Fibroblast of skin of right quadriceps (primary cell): ENCODE results near the gene EEF1AKMT2.
"Not testable (repeated sequence)": the region's sequence is repeated elsewhere in the genome, so short reads cannot be mapped to it uniquely, and the experiment has no call there.

Experiments
- DNase-seq: peaks from one replicate; pipeline ENCODE4 v3.0.0-alpha.2; 2013

EEF1AKMT2 gene

GRCh38 chr10:124791547-124792348, at the start of gene EEF1AKMT2:
Gene EEF1AKMT2 (minus strand): TSS chr10:124791887. CDS start chr10:124791833, 54 bp downstream.
- peak; percentile 87 for DNase-seq

- DNase-seq = no peak
These were observed 46.0 kb upstream of the EEF1AKMT2 start for GRCh38 chr10:124837687-124838086.

GRCh38 chr10:124831116-124831515, 39.4 kb upstream of the EEF1AKMT2 start:
- no peak for DNase-seq

GRCh38 chr10:124830445-124830844, 38.8 kb upstream of the EEF1AKMT2 start:
- DNase-seq = no peak

GRCh38 chr10:124829447-124830115, 37.9 kb upstream of the EEF1AKMT2 start:
- DNase-seq = no peak

DNA sequence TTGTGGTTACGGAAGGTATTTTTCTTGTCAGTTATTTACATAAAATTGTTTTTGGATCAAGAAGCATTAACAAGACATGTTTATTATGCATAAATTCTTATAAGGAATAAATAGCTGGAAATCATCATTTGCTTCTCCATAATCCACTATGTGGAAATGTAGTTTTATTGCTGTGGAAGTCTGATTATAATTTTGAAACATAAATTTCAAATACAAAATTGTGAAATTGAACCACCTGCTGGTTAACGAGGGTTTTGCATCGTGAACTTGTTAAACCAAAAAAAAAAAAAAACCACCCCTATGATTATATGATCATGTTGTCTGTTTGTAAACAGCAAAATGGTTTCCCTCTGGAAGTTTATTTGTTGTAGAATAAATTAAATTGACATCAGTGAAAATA, 35.8 kb upstream of the EEF1AKMT2 start:
- DNase-seq = peak; percentile 10

DNA sequence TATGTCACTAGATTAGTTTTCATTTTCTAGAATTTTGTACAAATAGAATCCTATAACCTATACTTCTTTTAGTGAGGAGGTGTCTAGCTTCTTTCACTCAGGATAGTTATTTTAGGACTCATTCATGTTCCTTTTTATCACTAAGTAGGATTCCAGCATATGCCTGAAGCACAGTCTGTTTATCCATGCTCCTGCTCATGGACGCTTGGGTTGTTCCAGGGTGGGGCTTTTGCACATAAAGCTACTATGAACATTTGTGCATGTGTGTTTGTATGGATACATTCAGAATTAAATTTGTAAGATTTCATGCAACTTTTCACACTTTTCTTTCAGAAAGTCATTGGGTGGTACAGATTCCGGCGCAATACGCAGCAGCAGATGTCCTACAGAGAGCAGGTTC, 34.6 kb upstream of the EEF1AKMT2 start:
- no peak for DNase-seq

GRCh38 chr10:124825702-124826101, 34.0 kb upstream of the EEF1AKMT2 start:
- no peak for DNase-seq

GRCh38 chr10:124824932-124825331, 33.2 kb upstream of the EEF1AKMT2 start:
- DNase-seq = not testable (repeated sequence)

DNA sequence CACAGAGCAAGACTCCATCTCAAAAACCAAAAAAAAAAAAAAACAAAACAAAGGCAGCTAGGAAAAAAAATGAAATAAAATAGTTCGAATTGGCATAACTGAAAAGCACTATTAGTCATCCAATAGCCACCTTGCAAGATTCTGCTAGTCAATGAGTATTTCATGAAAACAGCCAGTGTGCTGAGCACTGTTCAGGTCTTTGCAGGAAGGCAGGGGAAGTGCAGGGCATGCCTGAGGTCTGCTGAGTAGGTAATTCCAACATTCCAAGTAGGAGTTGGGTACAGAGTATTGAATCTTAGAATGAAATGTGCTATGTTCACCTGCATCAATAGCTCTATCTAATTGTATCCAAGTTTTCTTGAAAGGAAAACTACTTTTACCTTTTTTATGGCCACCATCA, 32.8 kb upstream of the EEF1AKMT2 start:
- no peak for DNase-seq

GRCh38 chr10:124821520-124821919, 29.8 kb upstream of the EEF1AKMT2 start:
- no peak for DNase-seq

GRCh38 chr10:124820121-124820520, 28.4 kb upstream of the EEF1AKMT2 start:
- DNase-seq = no peak

DNA sequence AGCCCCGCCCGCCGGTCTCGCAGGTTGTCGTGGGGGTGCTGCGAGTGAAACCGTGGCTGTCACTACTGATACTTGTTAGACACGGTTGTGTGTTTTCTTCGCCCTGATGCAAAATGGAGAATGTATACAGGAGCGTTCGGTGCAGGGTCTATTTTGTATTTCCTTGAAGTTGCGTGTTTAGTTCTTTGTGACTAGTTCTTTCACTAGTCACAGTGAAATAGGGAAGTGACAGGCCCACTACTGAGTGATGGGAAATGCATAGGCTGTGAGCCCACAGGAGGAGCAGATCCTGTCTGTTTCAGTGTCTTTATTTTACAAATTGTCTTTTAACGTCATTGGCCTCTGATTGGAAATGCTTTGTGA, 10.6 kb upstream of the EEF1AKMT2 start:
- DNase-seq = no peak

- DNase-seq = no peak
These were observed 7.5 kb upstream of the EEF1AKMT2 start for GRCh38 chr10:124799211-124799610.

DNA sequence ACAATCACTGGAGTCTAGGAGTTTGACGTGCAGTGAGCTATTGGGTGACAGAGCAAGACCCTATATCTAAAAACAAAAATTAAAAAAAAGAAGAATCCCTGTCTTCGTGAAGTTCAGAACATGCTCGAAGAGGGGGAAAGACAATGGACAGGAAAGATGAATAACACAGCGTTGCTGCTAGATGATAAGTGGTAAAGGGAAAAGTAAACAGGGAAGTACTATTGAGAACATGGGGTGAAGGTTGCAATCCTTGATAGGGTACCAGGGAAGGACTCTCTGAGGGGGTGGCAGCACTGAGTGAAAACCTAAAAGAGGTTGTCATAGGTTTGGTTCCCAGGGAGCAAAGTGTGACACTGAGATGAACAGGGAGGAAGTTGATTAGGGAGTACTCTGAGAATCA, 7.1 kb upstream of the EEF1AKMT2 start:
- DNase-seq = no peak

- DNase-seq = no peak
These were observed 6.7 kb upstream of the EEF1AKMT2 start for GRCh38 chr10:124798364-124798763.

DNA sequence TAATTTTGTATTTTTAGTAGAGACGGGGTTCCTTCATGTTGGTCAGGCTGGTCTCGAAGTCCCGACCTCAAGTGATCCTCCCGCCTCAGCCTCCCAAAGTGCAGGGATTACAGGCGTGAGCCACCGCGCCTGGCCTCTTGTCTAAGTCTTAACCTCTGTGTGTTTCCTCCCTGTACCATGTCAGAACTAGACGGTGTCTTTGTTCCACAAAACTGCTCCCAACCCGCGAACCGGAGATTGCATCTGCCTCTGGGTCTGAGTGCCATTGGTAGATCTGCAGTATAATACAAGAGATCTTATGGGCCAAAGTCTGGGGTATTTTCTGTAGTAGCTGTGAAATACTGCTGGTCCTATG, 1.3 kb upstream of the EEF1AKMT2 start:
- no peak for DNase-seq

DNA sequence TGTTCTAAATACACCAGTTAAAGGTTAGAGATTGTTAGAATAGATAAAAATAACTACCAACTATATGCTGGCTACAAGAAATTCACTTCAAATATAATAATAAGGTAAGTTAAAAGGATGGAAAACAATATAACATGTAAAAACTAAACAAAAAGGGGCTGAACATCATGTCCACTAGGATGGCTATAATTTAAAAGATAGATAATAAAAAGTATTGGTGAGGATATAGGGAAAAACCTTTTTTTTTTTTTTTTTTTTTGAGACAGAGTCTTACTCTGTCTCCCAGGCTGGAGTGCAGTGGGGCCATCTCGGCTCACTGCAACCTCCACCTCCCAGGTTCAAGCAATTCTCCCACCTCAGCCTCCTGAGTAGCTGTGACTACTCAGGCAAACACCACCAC, 8.8 kb downstream of the EEF1AKMT2 start:
- not testable (repeated sequence) for DNase-seq

DNA sequence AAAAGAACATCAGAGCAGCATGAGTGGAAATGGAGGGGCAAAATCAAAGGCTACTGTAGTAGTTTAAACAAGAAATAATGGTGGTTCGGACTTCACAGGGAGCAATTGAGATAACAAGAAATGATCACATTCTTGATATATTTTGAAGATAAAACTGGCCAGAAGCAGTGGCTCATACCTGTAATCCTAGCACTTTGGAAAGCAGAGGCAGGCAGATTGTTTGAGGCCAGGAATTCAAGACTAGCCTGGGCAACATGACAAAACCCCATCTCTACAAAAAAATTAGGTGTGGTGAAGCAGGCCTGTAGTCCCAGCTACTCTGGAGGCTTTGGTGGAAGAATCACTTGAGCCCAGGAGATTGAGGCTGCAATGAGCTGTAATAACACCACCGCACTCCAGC, 22.9 kb downstream of the EEF1AKMT2 start:
- DNase-seq = no peak

DNA sequence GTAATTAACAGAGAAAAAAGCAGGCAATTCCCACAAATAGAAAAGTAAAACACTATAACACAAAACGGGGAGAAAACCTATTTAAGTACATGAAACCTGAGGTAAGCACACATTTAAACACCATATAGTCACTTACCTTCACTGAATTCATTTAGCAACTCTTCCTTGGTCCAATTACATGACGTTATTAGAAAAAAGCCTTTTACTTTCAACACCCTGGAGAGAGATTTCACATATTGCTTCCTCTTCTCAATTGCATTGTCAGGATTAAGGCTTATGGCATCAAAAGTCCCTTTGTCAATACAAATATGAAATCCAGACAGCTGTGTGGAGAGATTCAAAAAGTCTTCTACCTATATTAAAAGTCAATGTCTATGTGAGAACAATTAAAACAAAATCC, 26.4 kb downstream of the EEF1AKMT2 start:
- no peak for DNase-seq

DNA sequence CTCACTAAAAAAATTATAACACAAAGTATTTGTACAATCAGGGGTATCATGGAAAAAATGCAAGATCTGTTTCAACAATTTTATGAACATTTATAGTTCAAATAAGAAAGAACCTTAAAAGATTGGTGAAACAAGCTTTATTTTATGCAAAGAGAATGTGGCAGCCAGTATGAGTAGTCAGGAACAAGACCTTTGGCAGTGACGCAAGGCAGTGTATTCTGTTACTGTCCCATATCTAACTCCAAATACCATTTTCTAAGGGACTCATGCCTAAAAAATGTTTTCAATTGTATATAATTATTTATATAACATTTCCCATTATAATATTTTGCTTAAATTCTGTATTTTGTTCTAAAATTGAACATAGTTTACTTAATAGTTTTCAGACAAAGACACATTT, 28.4 kb downstream of the EEF1AKMT2 start:
- no peak for DNase-seq

- DNase-seq = no peak
These were observed 29.4 kb downstream of the EEF1AKMT2 start for GRCh38 chr10:124762281-124762680.

GRCh38 chr10:124756156-124756903, 35.4 kb downstream of the EEF1AKMT2 start:
- DNase-seq = no peak

DNA sequence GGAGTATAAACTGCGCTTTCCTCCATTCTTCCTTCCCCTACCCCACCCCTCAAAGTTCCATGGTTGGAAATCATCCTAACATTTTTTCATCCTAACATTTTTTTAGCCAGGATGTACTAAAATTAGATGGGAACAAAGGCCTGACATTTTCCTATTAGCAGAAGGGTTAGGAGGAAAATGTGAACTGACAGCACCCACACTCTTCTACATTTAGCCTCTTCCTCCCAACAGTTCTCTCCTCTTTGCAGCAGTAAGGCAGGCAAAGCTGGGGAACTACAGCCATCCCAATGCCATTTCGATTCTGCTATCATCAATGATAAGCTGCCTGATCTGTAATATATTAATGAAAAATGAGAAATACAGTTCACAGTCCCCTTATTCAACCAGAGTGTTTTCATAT, 36.1 kb downstream of the EEF1AKMT2 start:
- DNase-seq = no peak
